Activated CD8-positive, alpha-beta T cell treated with anti-CD3 and anti-CD28 coated beads for 36 hours (primary cell): Measurements from ENCODE around the gene CCDC6. TPM values are rescaled to one million over a fixed set of nuclear protein-coding genes. Genes with fewer than 3 reads are reported as not detected.
A peak's percentile ranks its signal among the peaks of the same experiment; 100 is the strongest.
"Not testable (repeated sequence)": the region's sequence is repeated elsewhere in the genome, so short reads cannot be mapped to it uniquely, and the experiment has no call there.

Source experiments
- ATAC-seq: fragments of 200-7000 bp; cut with Tn5 transposase; one replicate; pipeline ENCODE4 v1.10.0; 2021; ENCODE audit warnings: mild to moderate bottlenecking, moderate library complexity
- CTCF ChIA-PET: fragments of 350-600 bp; sonication (Branson Sonifier 250); formaldehyde crosslinking; loops from one replicate; lab custom pipeline; 2021; ENCODE audit warnings: antibody characterized with exemption; lab: Charles Lee
- POLR2A ChIA-PET: fragments of 350-600 bp; sonication (Branson Sonifier 250); formaldehyde crosslinking; loops from one replicate; lab custom pipeline; 2021; ENCODE audit warnings: antibody characterized with exemption; lab: Charles Lee
- DNase-seq: peaks from one replicate; pipeline ENCODE4 v3.0.0-alpha.2; 2020
- H3K27ac Mint-ChIP-seq: one replicate; pipeline ENCODE4 v1.8.0; 2021; ENCODE audit warnings: mild to moderate bottlenecking, mixed read lengths
- H3K27me3 Mint-ChIP-seq: one replicate; pipeline ENCODE4 v1.8.0; 2021; ENCODE audit warnings: mixed read lengths
- H3K36me3 Mint-ChIP-seq: one replicate; pipeline ENCODE4 v1.8.0; 2021; ENCODE audit warnings: low read depth, mixed read lengths
- H3K4me1 Mint-ChIP-seq: one replicate; pipeline ENCODE4 v1.8.0; 2021; ENCODE audit warnings: low read depth, mixed read lengths
- H3K4me3 Mint-ChIP-seq: one replicate; pipeline ENCODE4 v1.8.0; 2021; ENCODE audit warnings: mild to moderate bottlenecking, moderate library complexity, mixed read lengths
- H3K9me3 Mint-ChIP-seq: one replicate; pipeline ENCODE4 v1.8.0; 2021; ENCODE audit warnings: mixed read lengths
- CTCF ChIP-seq: fragments of 200-600 bp; IDR thresholded peaks from one replicate; pipeline ENCODE4 v1.8.0; 2022; ENCODE audit warnings: antibody characterized with exemption, mild to moderate bottlenecking
- intact Hi-C: fragments of 100-400 bp; cut with micrococcal nuclease; formaldehyde crosslinking; loops from one replicate; pipeline ENCODE4 v1.10.0; 2022
- total RNA-seq, 2 experiments: library from RNA; stranded (reverse); gene quantifications; one replicate each; pipeline ENCODE4 v1.2.3, GENCODE V29; 2021

CCDC6 gene
- total RNA-seq, 2 experiments from 2014 or later = 34.8 to 35.8 TPM

- TF ChIP-seq CTCF = no peak
- H3K9me3 Mint-ChIP-seq = no peaks in the 10 kb centered on the region
- no peak overlapping the region for H3K4me3 Mint-ChIP-seq
- intact Hi-C loops = no loop called here
- POLR2A ChIA-PET = interaction anchor here (0.6 to 3.5 kb wide), 4 partner anchors 8 to 19 kb away, joined by 3 to 35 read pairs (median 8); partner anchors contain the start of gene CCDC6
- H3K27ac Mint-ChIP-seq = peak overlapping the region; percentile 51
- H3K36me3 Mint-ChIP-seq = peaks cover 23% of the 10 kb centered on the region
- peaks cover 87% of the 10 kb centered on the region for H3K4me1 Mint-ChIP-seq
- CTCF ChIA-PET = interaction anchor here (1.1 to 2.4 kb wide), 3 partner anchors 17 to 23 kb away, joined by 3 to 15 read pairs (median 5); partner anchors contain the start of gene CCDC6
- DNase-seq (peak; percentile 26), ATAC-seq (no peak)
- H3K27me3 Mint-ChIP-seq = no peaks in the 10 kb centered on the region
Observed at GRCh38 chr10:59887972-59888640, 18.2 kb downstream of the CCDC6 start.

GRCh38 chr10:59887006-59887405 lies 19.4 kb downstream of the CCDC6 start:
- peak overlapping the region; percentile 89 for H3K27ac Mint-ChIP-seq
- ATAC-seq (peak; percentile 85), DNase-seq (peak; percentile 31)
- no peaks in the 10 kb centered on the region for H3K9me3 Mint-ChIP-seq
- POLR2A ChIA-PET = interaction anchor here (0.6 to 2.5 kb wide), 2 partner anchors 15 to 18 kb away, joined by 4 to 12 read pairs; no protein-coding TSS in a partner anchor
- intact Hi-C loops = no loop called here
- H3K4me3 Mint-ChIP-seq = peak overlapping the region; percentile 30
- peaks cover 81% of the 10 kb centered on the region for H3K4me1 Mint-ChIP-seq
- CTCF ChIA-PET = interaction anchor here (1.1 to 2.4 kb wide), 2 partner anchors 18 to 21 kb away, joined by 3 to 15 read pairs; partner anchors contain the start of gene CCDC6
- H3K36me3 Mint-ChIP-seq = peaks cover 26% of the 10 kb centered on the region
- no peaks in the 10 kb centered on the region for H3K27me3 Mint-ChIP-seq
- no peak for TF ChIP-seq CTCF

- Mint-ChIP-seq H3K27me3 (no peaks in the 10 kb centered on the region), H3K4me1 (peaks cover 84% of the 10 kb centered on the region), H3K9me3 (no peaks in the 10 kb centered on the region), H3K4me3 (peak overlapping the region; percentile 4), H3K36me3 (peaks cover 29% of the 10 kb centered on the region), H3K27ac (peak overlapping the region; percentile 89)
- ChIA-PET POLR2A (interaction anchor here (0.6 to 1.2 kb wide), 3 partner anchors 10 to 20 kb away, joined by 3 to 5 read pairs (median 3); partner anchors contain the start of gene CCDC6), CTCF (interaction anchor here (0.9 to 1.3 kb wide), 4 partner anchors 9 to 55 kb away, joined by 3 to 6 read pairs (median 4); partner anchors contain the start of gene CCDC6)
- intact Hi-C loops = no loop called here
- TF ChIP-seq CTCF = no peak
- ATAC-seq (no peak), DNase-seq (peak; percentile 42)
Observed at GRCh38 chr10:59885430-59886134, 20.8 kb downstream of the CCDC6 start.

- intact Hi-C loops, ATAC-seq, H3K27ac Mint-ChIP-seq, H3K27me3 Mint-ChIP-seq, DNase-seq, H3K9me3 Mint-ChIP-seq, H3K4me3 Mint-ChIP-seq: not testable (repeated sequence)
- Mint-ChIP-seq H3K36me3 (peaks cover 23% of the 10 kb centered on the region), H3K4me1 (peaks cover 86% of the 10 kb centered on the region)
- ChIA-PET POLR2A (interaction anchor here (0.9 to 1.2 kb wide), 2 partner anchors 19 to 21 kb away, joined by 3 to 5 read pairs; partner anchors contain the start of gene CCDC6), CTCF (interaction anchor here (1.0 to 1.3 kb wide), 2 partner anchors 8 to 23 kb away, joined by 4 to 6 read pairs; no protein-coding TSS in a partner anchor)
Observed at GRCh38 chr10:59884893-59885292, 21.5 kb downstream of the CCDC6 start.

- ChIA-PET CTCF (interaction anchor here (0.7 to 1.2 kb wide), 2 partner anchors 22 to 25 kb away, joined by 3 to 6 read pairs; partner anchors contain the start of gene CCDC6), POLR2A (interaction anchor here (0.8 to 1.4 kb wide), 3 partner anchors 10 to 24 kb away, joined by 3 to 7 read pairs (median 5); no protein-coding TSS in a partner anchor)
- Mint-ChIP-seq H3K36me3 (peaks cover 16% of the 10 kb centered on the region), H3K27me3 (no peaks in the 10 kb centered on the region), H3K4me1 (peaks cover 86% of the 10 kb centered on the region), H3K27ac (peak overlapping the region; percentile 89), H3K9me3 (peaks cover 3% of the 10 kb centered on the region), H3K4me3 (peak overlapping the region; percentile 43)
- DNase-seq (no peak), ATAC-seq (no peak)
- intact Hi-C loops = loop anchor here (1.0 kb wide), 1 partner anchor 26 kb away; no protein-coding TSS in a partner anchor
- no peak for TF ChIP-seq CTCF
Observed at GRCh38 chr10:59881640-59882039, 24.7 kb downstream of the CCDC6 start.
